GM12878 (cell line): ENCODE data around the gene PTPRD. TPM values are rescaled to one million over a fixed set of nuclear protein-coding genes. Genes with fewer than 3 reads are reported as not detected.

Experiments
- ATAC-seq: fragments of 200-7000 bp; cut with Tn5 transposase; 3 replicates; pipeline ENCODE4 v1.9.1; 2020; ENCODE audit warnings: mild to moderate bottlenecking, moderate library complexity
- BruUV-seq: library from RNA; stranded (reverse); fragments of 400-500 nt; replicated peaks from 2 replicates; lab custom pipeline; 2021; lab: Mats Ljungman, UMichigan
- CTCF ChIA-PET: fragments of 300-600 bp; sonication (Branson Sonifier 250); formaldehyde crosslinking; extraction: SDS; loops from one replicate; lab custom pipeline; 2021; ENCODE audit warnings: inconsistent platforms; lab: Yijun Ruan, JAX
- POLR2A ChIA-PET: fragments of 350-600 bp; formaldehyde crosslinking; extraction: SDS; loops from one replicate; lab custom pipeline; 2021; ENCODE audit warnings: inconsistent platforms; lab: Charles Lee
- RAD21 ChIA-PET: fragments of 300-600 bp; sonication (Branson Sonifier 250); formaldehyde crosslinking; loops from one replicate; lab custom pipeline; 2023; ENCODE audit warnings: antibody characterized with exemption; ENCODE audit not compliant: unreplicated experiment; lab: Charles Lee
- SMC1A ChIA-PET: fragments of 300-600 bp; sonication (Branson Sonifier 250); formaldehyde crosslinking; loops from one replicate; lab custom pipeline; 2023; ENCODE audit not compliant: unreplicated experiment, uncharacterized antibody; lab: Charles Lee
- DNase-seq: peaks from one replicate; pipeline ENCODE4 v3.0.0-alpha.2; 2011; ENCODE audit warnings: low read depth, low spot score
- FAIRE-seq: peaks from 3 replicates; lab custom pipeline; 2011; peaks lifted over from hg19 to GRCh38; lab: Jason Lieb, UNC
- H2AFZ ChIP-seq: 2 replicates; pipeline ENCODE4 v1.6.0; 2011; ENCODE audit warnings: low read depth, low read length, control low read depth; ENCODE audit not compliant: control insufficient read depth
- H3K27ac ChIP-seq: 2 replicates; pipeline ENCODE4 v1.5.1; 2011; ENCODE audit warnings: control low read depth; ENCODE audit not compliant: control insufficient read depth, insufficient read depth
- H3K27me3 ChIP-seq, 2 experiments: replicated peaks in 1 of 2; 2 replicates each; pipeline versions ENCODE4 v1.6.0 to v1.6.1; 2011; ENCODE audit warnings: low read length in 1 of 2; ENCODE audit not compliant: control insufficient read depth in 2 of 2, insufficient read depth in 2 of 2
- H3K36me3 ChIP-seq, 2 experiments: 2 replicates each; pipeline ENCODE4 v1.5.1; 2011; ENCODE audit warnings: low read length in 1 of 2; ENCODE audit not compliant: control insufficient read depth in 2 of 2, insufficient read depth in 2 of 2
- H3K4me1 ChIP-seq: 2 replicates; pipeline ENCODE4 v1.6.1; 2011; ENCODE audit warnings: mild to moderate bottlenecking, low read length, moderate library complexity, mixed read lengths; ENCODE audit not compliant: control insufficient read depth, insufficient read depth
- H3K4me2 ChIP-seq: 2 replicates; pipeline ENCODE4 v1.6.0; 2011; ENCODE audit warnings: control low read depth; ENCODE audit not compliant: control insufficient read depth, insufficient read depth
- H3K4me3 ChIP-seq: fragments of 200-600 bp; sonication (generic); 2 replicates; pipeline ENCODE4 v1.5.1; 2016
- H3K79me2 ChIP-seq: 2 replicates; pipeline ENCODE4 v1.6.0; 2011; ENCODE audit warnings: low read length; ENCODE audit not compliant: control insufficient read depth, insufficient read depth
- H3K9ac ChIP-seq: 2 replicates; pipeline ENCODE4 v1.8.0; 2011; ENCODE audit warnings: low read length, control low read depth, mixed read lengths; ENCODE audit not compliant: control insufficient read depth, insufficient read depth
- H3K9me3 ChIP-seq: replicated peaks from 3 replicates; pipeline ENCODE4 v1.5.1; 2011; ENCODE audit warnings: mild to moderate bottlenecking, low read length; ENCODE audit not compliant: control insufficient read depth, insufficient read depth
- H4K20me1 ChIP-seq: 2 replicates; pipeline ENCODE4 v1.6.0; 2011; ENCODE audit not compliant: control insufficient read depth, insufficient read depth
- ASH2L ChIP-seq: fragments of 300-600, 200-600 bp; sonication (generic); IDR thresholded peaks from 2 replicates; pipeline ENCODE4 v1.6.1; 2017; ENCODE audit warnings: low read depth, mild to moderate bottlenecking, borderline replicate concordance
- BCL11A ChIP-seq: IDR thresholded peaks from 2 replicates; pipeline ENCODE4 v1.6.1; 2011; ENCODE audit warnings: low read depth, low read length
- CEBPB ChIP-seq, 2 experiments: fragments of 150-350 bp in 1 of 2; IDR thresholded peaks; 2 replicates each; pipeline ENCODE4 v1.6.1; 2012 to 2014; ENCODE audit warnings: low read depth in 2 of 2, low read length in 2 of 2, borderline replicate concordance in 1 of 2, inconsistent platforms in 1 of 2
- CUX1 ChIP-seq: IDR thresholded peaks from 2 replicates; pipeline ENCODE4 v1.6.1; 2012; ENCODE audit warnings: improper control_type of control experiment, low read depth, low read length; ENCODE audit not compliant: insufficient replicate concordance
- EGR1 ChIP-seq, 2 experiments: IDR thresholded peaks; 1 replicate in 1 of 2; 2 replicates in 1 of 2; pipeline ENCODE4 v1.6.1; 2011 to 2012; ENCODE audit warnings: low read depth in 2 of 2, low read length in 2 of 2, borderline replicate concordance in 1 of 2, mild to moderate bottlenecking in 1 of 2, moderate library complexity in 1 of 2
- IRF5 ChIP-seq: fragments of 450-650 bp; IDR thresholded peaks from 2 replicates; pipeline ENCODE4 v1.6.1; 2017; ENCODE audit warnings: borderline replicate concordance
- MAX ChIP-seq: IDR thresholded peaks from 2 replicates; pipeline ENCODE4 v1.6.1; 2012; ENCODE audit warnings: low read depth, low read length, improper control_type of control experiment
- MTA2 ChIP-seq: fragments of 450-650 bp; IDR thresholded peaks from 2 replicates; pipeline ENCODE4 v1.6.1; 2016; ENCODE audit warnings: low read depth, mild to moderate bottlenecking, moderate library complexity
- RELB ChIP-seq: fragments of 450-650 bp; IDR thresholded peaks from 2 replicates; pipeline ENCODE4 v1.6.1; 2017; ENCODE audit warnings: low read depth, mild to moderate bottlenecking, moderate library complexity
- RFX5 ChIP-seq: IDR thresholded peaks from 2 replicates; pipeline ENCODE4 v1.6.1; 2011; ENCODE audit warnings: low read depth, low read length, improper control_type of control experiment
- SIX5 ChIP-seq: IDR thresholded peaks from 2 replicates; pipeline ENCODE4 v1.6.1; 2011; ENCODE audit warnings: mild to moderate bottlenecking, low read depth, low read length, moderate library complexity; ENCODE audit not compliant: severe bottlenecking
- SMAD5 ChIP-seq: IDR thresholded peaks from 2 replicates; pipeline ENCODE4 v1.6.1; 2016; ENCODE audit warnings: antibody characterized with exemption, low read depth
- WRNIP1 ChIP-seq: IDR thresholded peaks from 2 replicates; pipeline ENCODE4 v1.6.1; 2011; ENCODE audit warnings: low read depth, low read length, improper control_type of control experiment, borderline replicate concordance
- ZNF217 ChIP-seq: fragments of 450-650 bp; IDR thresholded peaks from 2 replicates; pipeline ENCODE4 v1.6.1; 2017; ENCODE audit warnings: antibody characterized with exemption, mild to moderate bottlenecking
- ZZZ3 ChIP-seq: IDR thresholded peaks from 2 replicates; pipeline ENCODE4 v1.6.1; 2011; ENCODE audit warnings: low read depth; ENCODE audit not compliant: control insufficient read depth, insufficient read length
- WGBS: methylation state at CpG from one replicate; pipeline ENCODE4 v1.1.6; 2016; ENCODE audit warnings: low lambda C conversion rate; ENCODE audit not compliant: insufficient replicate concordance, insufficient coverage; ENCODE audit errors: missing lambda C conversion rate; 5-methylcytosine and 5-hydroxymethylcytosine counted together
- in situ Hi-C: fragments of 300-500 bp; cut with MboI; formaldehyde crosslinking; loops from 9 replicates; pipeline ENCODE4 v1.14.3; 2018; ENCODE audit warnings: mixed read lengths
- intact Hi-C: fragments of 100-400 bp; cut with micrococcal nuclease; formaldehyde crosslinking; loops from one replicate; pipeline ENCODE4 v1.14.2; 2022; ENCODE audit not compliant: unreplicated experiment
- polyA plus RNA-seq, 11 experiments: library from polyadenylated mRNA; depleted of rRNA in 4 of 11; unstranded in 6 of 11; stranded (reverse) in 5 of 11; fragments of >200 nt; fragmentation: Nextera tagmentation in 4 of 11; fragmentation: Illumina TruSeq in 1 of 11; extraction: Ambion mirVana in 4 of 11; extraction: Trizol in 1 of 11; gene quantifications; 1 replicate in 1 of 11; 2 replicates in 10 of 11; pipeline versions ENCODE4 v1.2.1 to v1.2.3, GENCODE V29; 2011 to 2016; ENCODE audit warnings: inconsistent platforms in 2 of 11, missing spikeins in 2 of 11, low read depth in 1 of 11
- total RNA-seq, 4 experiments: library from RNA; depleted of rRNA in 3 of 4; stranded (reverse); fragments of >200 nt in 3 of 4; fragmentation: Illumina TruSeq in 1 of 4; extraction: Trizol in 1 of 4; gene quantifications; 2 replicates each; pipeline versions ENCODE4 v1.2.1 to v1.2.3, GENCODE V29; 2013 to 2021

The PTPRD gene
- total and polyA plus RNA-seq, 10 of the 15 experiments (the other 5 are each of a cell fraction or from before 2014, with no cell fraction given), result under 0.01 to 0.05 (median 0.01) TPM; not detected in 7

GRCh38 chr9:9753266-9753665 is 859.5 kb downstream of the PTPRD start (continued):
- no peak for TF ChIP-seq CUX1

GRCh38 chr9:9752722-9753121 is 860.1 kb downstream of the PTPRD start:
- no peaks in the 10 kb centered on the region for H3K27me3 ChIP-seq
- no peak overlapping the region for H3K27ac ChIP-seq
- ATAC-seq, result no peak
- no peaks in the 10 kb centered on the region for H3K9me3 ChIP-seq
- BruUV-seq, result no TSS peak
- H3K36me3 ChIP-seq, result no peaks in the 10 kb centered on the region
- H2AFZ ChIP-seq, result no peak overlapping the region
- ChIA-PET SMC1A (no interaction called here), CTCF (interaction anchor here (0.9 kb wide), 1 partner anchor 39 kb away, joined by 3 read pairs; no protein-coding TSS in a partner anchor), RAD21 (no interaction called here), POLR2A (no interaction called here)
- H3K4me3 ChIP-seq, result no peak overlapping the region
- intact Hi-C loops, result no loop called here
- no peak overlapping the region for H3K9ac ChIP-seq
- DNase-seq, result no peak
- FAIRE-seq, result no peak
- no peaks in the 10 kb centered on the region for H3K79me2 ChIP-seq
- no peak overlapping the region for H3K4me2 ChIP-seq
- 3% methylated on average over 2 of the region's 2 CpGs for WGBS
- in situ Hi-C loops, result no loop called here
- no peaks in the 10 kb centered on the region for H4K20me1 ChIP-seq
- no peaks in the 10 kb centered on the region for H3K4me1 ChIP-seq
- TF ChIP-seq MAX (no peak), SIX5 (no peak), WRNIP1 (no peak), SMAD5 (no peak), MTA2 (no peak), ZZZ3 (no peak), ASH2L (no peak), RELB (no peak), BCL11A (no peak), CEBPB (IDR thresholded peaks at IDR 0.05; ENCODE audit: borderline replicate concordance in 1 of 2, low read depth in 2 of 2, low read length in 2 of 2) (no peak), EGR1 (IDR thresholded peaks at IDR 0.05; ENCODE audit: borderline replicate concordance in 1 of 2, low read depth in 2 of 2, low read length in 2 of 2) (no peak), RFX5 (no peak), IRF5 (no peak), ZNF217 (no peak)
